Measurements from ENCODE around the gene ACSS2.

DNA sequence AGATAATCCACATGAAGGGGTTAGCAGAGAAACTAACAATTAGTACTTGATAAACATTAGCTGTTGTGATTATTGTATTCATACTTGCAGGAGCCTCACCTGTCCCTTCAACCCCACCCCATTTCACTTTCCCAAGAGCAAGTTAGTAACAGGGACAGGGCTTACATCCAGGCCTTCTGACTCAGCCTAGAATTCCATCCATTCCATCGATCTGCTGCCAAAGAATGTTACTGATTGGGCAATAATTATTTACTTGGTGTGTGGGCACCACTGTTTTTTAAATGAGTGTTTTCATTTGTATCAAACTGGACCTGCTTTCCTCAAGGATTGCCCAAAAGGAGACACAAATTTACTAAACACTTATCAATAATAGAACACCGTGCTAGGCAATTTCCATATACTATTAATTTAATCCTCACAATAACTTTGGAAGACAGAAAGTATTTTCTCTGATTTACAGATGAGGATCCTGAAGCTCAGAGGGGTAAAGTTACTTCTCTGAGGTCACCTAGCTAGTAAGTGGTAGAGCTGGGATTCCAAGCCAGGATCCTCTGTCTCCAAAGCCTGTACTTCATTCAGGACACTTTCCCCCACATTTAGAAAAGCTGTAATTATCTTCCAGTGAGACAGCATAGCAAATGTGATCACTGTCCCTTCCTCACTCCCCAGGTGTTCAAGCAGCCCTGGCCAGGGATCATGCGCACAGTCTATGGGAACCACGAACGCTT, 46.4 kb downstream of the ACSS2 start:
- TF ChIP-seq POLR2A (IDR thresholded peaks at IDR 0.05) (no peak), EP300 (IDR thresholded peaks at IDR 0.05) (no peak), POLR2AphosphoS5 (IDR thresholded peaks at IDR 0.05) (peak; percentile 89)
